ENCODE data around the gene STX1A.
"Not testable (repeated sequence)": the region's sequence is repeated elsewhere in the genome, so short reads cannot be mapped to it uniquely, and the experiment has no call there.

DNA sequence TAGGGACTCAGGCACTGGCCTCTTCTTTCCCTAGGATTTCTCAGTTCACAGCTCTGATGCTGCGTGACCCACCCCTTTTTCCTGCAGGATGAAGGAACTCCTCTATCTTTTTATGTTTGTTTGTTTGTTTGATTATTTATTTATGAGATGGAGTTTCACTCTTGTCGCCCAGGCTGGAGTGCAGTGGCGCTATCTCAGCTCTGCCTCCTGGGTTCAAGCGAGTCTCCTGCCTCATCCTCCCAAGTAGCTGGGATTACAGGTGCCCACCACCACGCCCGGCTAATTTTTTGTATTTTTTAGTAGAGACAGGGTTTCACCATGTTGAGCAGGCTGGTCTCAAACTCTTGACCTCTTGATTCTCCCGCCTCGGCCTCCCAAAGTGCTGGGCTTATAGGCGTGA lies 974 bp upstream of the STX1A start:
- TF ChIP-seq, protein P1, sequence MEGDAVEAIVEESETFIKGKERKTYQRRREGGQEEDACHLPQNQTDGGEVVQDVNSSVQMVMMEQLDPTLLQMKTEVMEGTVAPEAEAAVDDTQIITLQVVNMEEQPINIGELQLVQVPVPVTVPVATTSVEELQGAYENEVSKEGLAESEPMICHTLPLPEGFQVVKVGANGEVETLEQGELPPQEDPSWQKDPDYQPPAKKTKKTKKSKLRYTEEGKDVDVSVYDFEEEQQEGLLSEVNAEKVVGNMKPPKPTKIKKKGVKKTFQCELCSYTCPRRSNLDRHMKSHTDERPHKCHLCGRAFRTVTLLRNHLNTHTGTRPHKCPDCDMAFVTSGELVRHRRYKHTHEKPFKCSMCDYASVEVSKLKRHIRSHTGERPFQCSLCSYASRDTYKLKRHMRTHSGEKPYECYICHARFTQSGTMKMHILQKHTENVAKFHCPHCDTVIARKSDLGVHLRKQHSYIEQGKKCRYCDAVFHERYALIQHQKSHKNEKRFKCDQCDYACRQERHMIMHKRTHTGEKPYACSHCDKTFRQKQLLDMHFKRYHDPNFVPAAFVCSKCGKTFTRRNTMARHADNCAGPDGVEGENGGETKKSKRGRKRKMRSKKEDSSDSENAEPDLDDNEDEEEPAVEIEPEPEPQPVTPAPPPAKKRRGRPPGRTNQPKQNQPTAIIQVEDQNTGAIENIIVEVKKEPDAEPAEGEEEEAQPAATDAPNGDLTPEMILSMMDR (IDR thresholded peaks at IDR 0.05), result not testable (repeated sequence)
- TF ChIP-seq POLR2A (IDR thresholded peaks at IDR 0.05), result not testable (repeated sequence)
